ENCODE results near the gene PTRHD1. TPM values are rescaled to one million over a fixed set of nuclear protein-coding genes. Genes with fewer than 3 reads are reported as not detected.

Gene PTRHD1
- total and polyA plus RNA-seq, 2 donors (not counting 1 experiment from before 2014, with no cell fraction given): 20.2 to 29.8 TPM

- Mint-ChIP-seq H3K27ac (no peak overlapping the region), H3K27me3 (no peaks in the 10 kb centered on the region), H3K9me3 (ENCODE audit: insufficient read depth) (no peaks in the 10 kb centered on the region), H3K4me3 (no peak overlapping the region), H3K4me1 (no peaks in the 10 kb centered on the region)
- H3K4me1 ChIP-seq (ENCODE audit: control insufficient read depth in 2 of 2, insufficient read depth in 2 of 2, low read length in 2 of 2): no peaks in the 10 kb centered on the region
- no peak overlapping the region for H2AFZ ChIP-seq (ENCODE audit: insufficient read depth, low read depth, low read length, poor library complexity, severe bottlenecking)
- no peak for TF ChIP-seq CTCF (IDR thresholded peaks at IDR 0.05)
- TF ChIP-seq EZH2 (IDR thresholded peaks at IDR 0.05; ENCODE audit: borderline replicate concordance, insufficient read depth, low read depth, low read length, poor library complexity, severe bottlenecking): no peak
- ChIA-PET CTCF (no interaction called here), POLR2A (no interaction called here)
- 100% methylated on average over 1 of the region's 3 CpGs for WGBS (ENCODE audit: insufficient coverage)
- peaks cover 8 to 24% of the 10 kb centered on the region in 2 experiments for H3K36me3 ChIP-seq (replicated peaks in 1 of 2; ENCODE audit: control extremely low read depth in 1 of 2, control insufficient read depth in 1 of 2, extremely low read depth in 1 of 2, insufficient read depth in 2 of 2, low read length in 1 of 2)
- ATAC-seq (ENCODE audit: low read depth) (no peak), DNase-seq (no peak)
- H3K27ac ChIP-seq (ENCODE audit: low read length in 2 of 2): no peak overlapping the region
- H3K27me3 ChIP-seq (replicated peaks in 1 of 4; ENCODE audit: control extremely low read depth in 1 of 4, control insufficient read depth in 3 of 4, insufficient read depth in 4 of 4, low read length in 3 of 4): no peaks in the 10 kb centered on the region
- no peak overlapping the region for H3K4me3 ChIP-seq (ENCODE audit: control extremely low read depth in 1 of 5, extremely low read depth in 1 of 5, insufficient read depth in 1 of 5, low read depth in 2 of 5, low read length in 4 of 5)
- H3K9me3 ChIP-seq (ENCODE audit: control extremely low read depth in 1 of 3, control insufficient read depth in 2 of 3, insufficient read depth in 1 of 3, low read length in 2 of 3): no peaks in the 10 kb centered on the region
- H3K79me2 ChIP-seq (ENCODE audit: control insufficient read depth, insufficient read depth, low read length): no peaks in the 10 kb centered on the region
- H3K9ac ChIP-seq (ENCODE audit: low read length): no peak overlapping the region
- H3K4me2 ChIP-seq (replicated peaks; ENCODE audit: low read depth, low read length, poor library complexity, severe bottlenecking): no peak overlapping the region
- H4K20me1 ChIP-seq (ENCODE audit: control insufficient read depth, insufficient read depth, low read length, poor library complexity, severe bottlenecking): no peaks in the 10 kb centered on the region
- intact Hi-C loops (cut with micrococcal nuclease): no loop called here
These were observed 45.9 kb downstream of the PTRHD1 start for GRCh38 chr2:24747299-24747698.

- no peak overlapping the region for H3K27ac ChIP-seq (ENCODE audit: low read length in 2 of 2)
- H3K79me2 ChIP-seq (ENCODE audit: control insufficient read depth, insufficient read depth, low read length): no peaks in the 10 kb centered on the region
- WGBS (ENCODE audit: insufficient coverage): 88% methylated on average over 1 of the region's 2 CpGs
- H3K4me2 ChIP-seq (replicated peaks; ENCODE audit: low read depth, low read length, poor library complexity, severe bottlenecking): no peak overlapping the region
- ChIA-PET POLR2A (no interaction called here), CTCF (interaction anchor here (1.1 kb wide), 1 partner anchor 336 kb away, joined by 3 read pairs; no protein-coding TSS in a partner anchor)
- H2AFZ ChIP-seq (ENCODE audit: insufficient read depth, low read depth, low read length, poor library complexity, severe bottlenecking): no peak overlapping the region
- no peak overlapping the region for H3K27ac Mint-ChIP-seq
- H3K4me3 ChIP-seq (ENCODE audit: control extremely low read depth in 1 of 5, extremely low read depth in 1 of 5, insufficient read depth in 1 of 5, low read depth in 2 of 5, low read length in 4 of 5): no peak overlapping the region
- no peaks in the 10 kb centered on the region for H3K9me3 ChIP-seq (ENCODE audit: control extremely low read depth in 1 of 3, control insufficient read depth in 2 of 3, insufficient read depth in 1 of 3, low read length in 2 of 3)
- no peaks in the 10 kb centered on the region for H4K20me1 ChIP-seq (ENCODE audit: control insufficient read depth, insufficient read depth, low read length, poor library complexity, severe bottlenecking)
- H3K27me3 Mint-ChIP-seq: no peaks in the 10 kb centered on the region
- no peak overlapping the region for H3K4me3 Mint-ChIP-seq
- H3K36me3 ChIP-seq (replicated peaks in 1 of 2; ENCODE audit: control extremely low read depth in 1 of 2, control insufficient read depth in 1 of 2, extremely low read depth in 1 of 2, insufficient read depth in 2 of 2, low read length in 1 of 2): peaks cover 10 to 27% of the 10 kb centered on the region in 2 experiments
- ATAC-seq (ENCODE audit: low read depth): no peak
- no peak overlapping the region for H3K9ac ChIP-seq (ENCODE audit: low read length)
- no peak for DNase-seq
- H3K27me3 ChIP-seq (replicated peaks in 1 of 4; ENCODE audit: control extremely low read depth in 1 of 4, control insufficient read depth in 3 of 4, insufficient read depth in 4 of 4, low read length in 3 of 4): no peaks in the 10 kb centered on the region
- H3K4me1 Mint-ChIP-seq: no peaks in the 10 kb centered on the region
- no peaks in the 10 kb centered on the region for H3K4me1 ChIP-seq (ENCODE audit: control insufficient read depth in 2 of 2, insufficient read depth in 2 of 2, low read length in 2 of 2)
- no peaks in the 10 kb centered on the region for H3K9me3 Mint-ChIP-seq (ENCODE audit: insufficient read depth)
- TF ChIP-seq EZH2 (IDR thresholded peaks at IDR 0.05; ENCODE audit: borderline replicate concordance, insufficient read depth, low read depth, low read length, poor library complexity, severe bottlenecking) (no peak), CTCF (IDR thresholded peaks at IDR 0.05) (no peak)
- intact Hi-C loops (cut with micrococcal nuclease): no loop called here
These were observed 47.4 kb downstream of the PTRHD1 start for GRCh38 chr2:24745825-24746224.
